ENCODE data around the gene HSD11B2.

DNA sequence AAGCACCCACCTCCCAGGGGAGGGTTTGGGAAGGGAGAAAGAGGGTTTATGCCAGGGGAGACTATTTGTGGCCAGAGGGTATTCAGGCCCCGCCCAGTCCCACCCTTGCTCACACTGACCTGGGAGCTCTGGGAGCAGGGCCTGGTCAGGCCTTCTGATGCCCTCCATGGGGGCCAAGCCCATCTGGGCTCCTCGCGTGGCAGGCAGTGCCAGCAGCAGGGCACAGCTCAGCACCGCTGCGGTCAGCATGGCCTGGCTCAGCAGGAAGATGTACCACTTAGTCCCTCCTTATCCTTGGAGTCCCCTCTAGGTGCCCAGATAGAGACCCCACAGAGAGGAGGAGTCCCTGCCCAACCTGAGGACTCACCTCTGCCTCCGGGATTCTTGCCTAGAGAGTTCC, 52.2 kb downstream of the HSD11B2 start, which contains the start of gene AGRP:
- TF ChIP-seq, protein P1, sequence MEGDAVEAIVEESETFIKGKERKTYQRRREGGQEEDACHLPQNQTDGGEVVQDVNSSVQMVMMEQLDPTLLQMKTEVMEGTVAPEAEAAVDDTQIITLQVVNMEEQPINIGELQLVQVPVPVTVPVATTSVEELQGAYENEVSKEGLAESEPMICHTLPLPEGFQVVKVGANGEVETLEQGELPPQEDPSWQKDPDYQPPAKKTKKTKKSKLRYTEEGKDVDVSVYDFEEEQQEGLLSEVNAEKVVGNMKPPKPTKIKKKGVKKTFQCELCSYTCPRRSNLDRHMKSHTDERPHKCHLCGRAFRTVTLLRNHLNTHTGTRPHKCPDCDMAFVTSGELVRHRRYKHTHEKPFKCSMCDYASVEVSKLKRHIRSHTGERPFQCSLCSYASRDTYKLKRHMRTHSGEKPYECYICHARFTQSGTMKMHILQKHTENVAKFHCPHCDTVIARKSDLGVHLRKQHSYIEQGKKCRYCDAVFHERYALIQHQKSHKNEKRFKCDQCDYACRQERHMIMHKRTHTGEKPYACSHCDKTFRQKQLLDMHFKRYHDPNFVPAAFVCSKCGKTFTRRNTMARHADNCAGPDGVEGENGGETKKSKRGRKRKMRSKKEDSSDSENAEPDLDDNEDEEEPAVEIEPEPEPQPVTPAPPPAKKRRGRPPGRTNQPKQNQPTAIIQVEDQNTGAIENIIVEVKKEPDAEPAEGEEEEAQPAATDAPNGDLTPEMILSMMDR (IDR thresholded peaks at IDR 0.05; ENCODE audit: low read depth, low read length, missing input control) = no peak
- TF ChIP-seq YY1 (IDR thresholded peaks at IDR 0.05) = no peak
- no peak for TF ChIP-seq RAD21 (IDR thresholded peaks at IDR 0.05)
- TF ChIP-seq JUND (IDR thresholded peaks at IDR 0.05) = no peak
- no peak for TF ChIP-seq EGR1 (IDR thresholded peaks at IDR 0.05; ENCODE audit: low read depth in 2 of 2)
- no peak for TF ChIP-seq GABPA (IDR thresholded peaks at IDR 0.05 in 1 of 2, conservative IDR thresholded peaks at IDR 0.05 in 1 of 2)
- TF ChIP-seq, protein P2, sequence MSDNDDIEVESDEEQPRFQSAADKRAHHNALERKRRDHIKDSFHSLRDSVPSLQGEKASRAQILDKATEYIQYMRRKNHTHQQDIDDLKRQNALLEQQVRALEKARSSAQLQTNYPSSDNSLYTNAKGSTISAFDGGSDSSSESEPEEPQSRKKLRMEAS (IDR thresholded peaks at IDR 0.05) = no peak
- TF ChIP-seq SP1 (IDR thresholded peaks at IDR 0.05) = no peak
